HG03571 (cell line): ENCODE results near the gene MYOZ2.

ENCODE experiments used
- ATAC-seq: cut with Tn5 transposase; IDR thresholded peaks from one replicate; pipeline ENCODE4 v1.9.1; 2021; ENCODE audit not compliant: unreplicated experiment

The MYOZ2 gene

DNA sequence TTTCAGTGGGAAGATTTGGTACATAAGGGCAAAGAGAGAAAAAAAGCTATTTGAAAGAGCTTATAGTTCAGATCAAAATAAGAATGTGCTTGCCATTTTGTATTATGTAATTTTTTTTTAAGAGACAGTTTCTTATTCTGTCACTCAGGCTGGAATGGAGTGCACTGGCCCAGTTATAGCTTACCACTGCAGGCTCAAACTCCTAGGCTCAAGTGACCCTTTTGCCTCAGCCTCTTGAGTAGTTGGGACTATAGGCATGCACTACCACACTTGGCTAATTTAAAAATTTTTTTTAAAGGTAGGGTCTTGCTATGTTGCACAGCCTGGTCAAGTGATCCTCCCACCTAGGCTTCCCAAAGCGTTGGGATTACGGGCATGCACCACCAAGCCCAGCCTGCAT is 54.7 kb downstream of the MYOZ2 start:
- no peak for ATAC-seq

DNA sequence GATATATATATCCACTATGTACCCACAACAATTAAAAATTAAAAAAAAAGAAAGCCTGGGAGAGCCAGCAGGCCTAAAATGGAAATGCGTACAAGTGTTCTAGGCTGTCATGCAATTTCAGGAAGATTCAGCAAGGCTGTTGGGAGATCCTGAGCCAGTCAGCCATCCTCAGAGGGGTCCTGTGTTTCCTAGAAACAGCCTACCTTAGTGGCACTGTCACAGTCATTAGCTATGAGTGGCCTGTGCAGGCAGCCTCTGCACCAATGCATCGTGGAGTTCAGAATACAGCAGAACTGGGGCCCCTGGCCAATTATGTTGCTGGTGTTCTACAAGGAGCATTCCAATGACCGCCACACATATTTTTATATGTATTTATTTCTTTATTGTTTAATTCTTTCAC is 55.9 kb downstream of the MYOZ2 start:
- ATAC-seq: no peak

DNA sequence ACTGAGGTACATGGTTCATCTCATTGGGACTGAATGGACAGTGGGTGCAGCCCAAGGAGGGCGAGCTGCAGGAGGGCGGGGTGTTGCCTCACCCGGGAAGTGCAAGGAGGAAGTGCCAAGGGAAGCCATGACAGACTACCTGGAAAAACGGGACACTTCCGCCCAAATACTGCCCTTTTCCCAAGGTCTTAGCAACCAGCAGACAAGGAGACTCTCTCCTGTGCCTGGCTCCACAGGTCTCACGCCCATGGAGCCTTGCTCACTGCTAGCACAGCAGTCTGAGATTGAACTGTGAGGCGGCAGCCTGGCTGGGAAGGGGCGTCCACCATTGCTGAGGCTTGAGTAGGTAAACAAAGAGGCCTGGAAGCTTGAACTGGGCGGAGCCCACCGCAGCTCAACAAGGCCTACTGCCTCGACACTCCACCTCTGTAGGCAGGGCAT is 62.2 kb downstream of the MYOZ2 start:
- ATAC-seq: no peak

DNA sequence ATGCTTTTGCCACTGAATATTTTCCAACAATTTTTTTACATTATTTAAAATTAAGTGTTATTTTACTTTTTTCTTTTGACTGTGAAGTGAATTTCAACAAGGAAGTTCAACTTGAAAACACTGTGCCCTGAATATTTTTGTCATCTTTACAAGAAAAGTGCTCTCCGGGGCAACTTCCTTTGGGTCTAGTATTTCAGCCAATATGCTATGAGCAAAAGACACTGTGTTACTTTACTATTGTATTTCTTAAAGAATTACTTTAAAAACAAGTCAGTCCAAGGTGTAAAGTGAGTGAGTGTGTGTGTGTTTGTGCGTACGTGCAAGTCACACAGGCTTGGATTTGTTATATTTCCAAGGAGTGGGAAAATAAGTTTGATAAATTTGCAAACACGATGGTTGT is 69.3 kb downstream of the MYOZ2 start:
- ATAC-seq: no peak

DNA sequence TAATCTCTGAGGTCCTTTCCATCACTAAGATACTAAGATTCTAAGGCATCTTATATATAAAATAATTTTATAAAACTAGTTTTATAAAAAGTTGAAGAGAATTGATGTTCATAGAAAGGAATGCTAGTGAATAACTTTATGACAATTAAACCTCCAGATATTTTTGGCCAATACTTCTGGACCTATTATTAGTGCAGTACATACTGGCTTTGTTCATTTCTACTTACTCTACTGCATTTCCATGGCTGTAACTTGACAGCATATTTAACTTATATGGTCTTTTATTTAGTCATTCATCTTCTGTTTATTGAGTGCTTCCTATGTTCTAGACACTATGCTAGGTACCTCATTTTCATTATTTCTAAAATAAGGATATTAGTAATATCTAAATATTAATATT is 70.1 kb downstream of the MYOZ2 start:
- no peak for ATAC-seq

DNA sequence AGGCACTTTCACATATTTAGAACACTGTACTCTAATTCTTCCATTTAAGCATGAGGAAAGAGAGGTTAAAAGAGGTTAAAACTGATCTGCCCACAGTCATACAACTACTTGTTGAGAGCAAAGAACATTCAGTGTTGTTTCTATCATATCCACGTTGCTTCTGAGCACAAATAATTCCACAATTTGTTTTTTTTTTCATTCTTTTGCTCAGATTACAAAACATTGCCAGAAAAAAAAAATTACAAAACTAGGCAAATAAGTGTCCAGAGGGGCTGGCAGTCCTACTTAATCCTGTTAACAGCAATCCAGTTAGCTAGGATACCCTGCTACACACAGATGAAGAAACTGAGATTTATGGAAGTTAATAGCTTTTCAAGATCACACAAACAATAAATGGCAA is 70.5 kb downstream of the MYOZ2 start:
- no peak for ATAC-seq

DNA sequence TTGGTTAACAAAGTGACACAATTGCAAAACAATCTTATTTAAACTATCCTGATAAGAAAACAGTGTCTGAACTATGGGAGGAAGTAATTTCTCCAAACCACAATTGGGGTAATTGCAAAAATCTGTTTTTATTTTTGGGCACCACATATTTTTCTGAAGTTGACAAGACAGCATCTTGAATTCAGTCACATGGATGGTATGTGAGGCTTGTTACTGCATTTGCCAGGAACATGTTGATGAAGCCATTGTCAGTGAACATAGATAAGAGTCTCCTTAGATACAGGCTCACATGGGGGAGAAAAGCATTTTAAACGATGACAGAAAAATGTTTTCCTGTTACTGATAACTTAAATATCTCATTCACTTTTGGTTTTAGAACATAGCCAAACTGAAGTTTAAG is 71.4 kb downstream of the MYOZ2 start:
- ATAC-seq: no peak

DNA sequence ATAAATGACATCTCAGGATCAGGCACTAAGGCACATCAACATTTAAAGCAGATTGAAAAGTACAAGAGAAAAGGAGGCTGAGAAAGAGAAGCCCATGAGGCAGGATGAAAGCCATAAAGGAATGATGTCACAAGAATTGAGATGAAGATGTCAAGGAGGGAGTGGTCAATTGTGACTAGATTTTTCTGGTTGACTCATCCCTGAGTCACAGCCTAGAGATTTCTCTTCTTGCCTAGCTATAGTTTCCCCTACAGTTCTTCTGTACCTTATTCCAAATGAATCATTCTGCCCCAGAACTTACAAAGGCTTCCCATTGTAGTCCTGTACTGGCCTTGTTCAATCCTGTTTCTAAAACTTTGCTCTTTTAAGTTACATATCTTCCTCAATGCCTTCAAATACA is 73.4 kb downstream of the MYOZ2 start:
- ATAC-seq: no peak

DNA sequence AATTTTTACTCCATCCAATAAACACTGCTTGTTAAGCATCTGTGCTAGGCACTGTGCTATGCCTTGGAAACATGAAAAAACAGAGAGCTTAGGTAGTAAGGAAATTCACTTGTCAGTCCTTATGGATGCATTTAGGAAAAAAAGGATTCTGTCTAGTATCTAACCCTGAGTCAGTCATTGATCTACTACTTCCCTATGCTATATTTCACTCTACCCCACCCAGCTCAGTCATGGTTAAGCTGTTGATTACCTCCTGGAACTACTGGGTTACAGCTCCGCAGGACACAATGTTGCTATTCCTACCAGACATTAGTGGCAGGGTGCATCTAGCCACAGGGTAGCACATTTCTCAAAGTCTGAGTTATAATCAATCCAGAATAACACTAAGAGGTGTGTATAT is 74.0 kb downstream of the MYOZ2 start:
- no peak for ATAC-seq

DNA sequence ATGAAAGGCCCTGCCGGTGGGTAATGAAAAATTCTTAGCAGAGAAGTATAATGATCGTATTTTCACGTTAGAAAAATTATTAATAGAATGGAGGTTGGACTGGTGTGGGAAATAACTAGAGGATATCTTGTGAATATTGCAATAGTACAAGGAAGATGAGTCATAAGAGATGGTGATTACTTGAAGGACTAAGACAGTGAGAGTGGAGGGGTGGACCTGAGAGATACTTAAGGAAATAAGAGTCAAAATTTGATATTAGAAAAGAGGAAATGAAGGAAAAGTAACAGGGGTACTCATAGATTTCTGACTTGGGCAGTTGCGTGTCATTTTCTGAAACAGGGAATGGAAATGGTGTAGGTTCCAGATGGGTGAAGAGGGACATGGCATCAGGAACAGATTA is 75.1 kb downstream of the MYOZ2 start:
- ATAC-seq: no peak

DNA sequence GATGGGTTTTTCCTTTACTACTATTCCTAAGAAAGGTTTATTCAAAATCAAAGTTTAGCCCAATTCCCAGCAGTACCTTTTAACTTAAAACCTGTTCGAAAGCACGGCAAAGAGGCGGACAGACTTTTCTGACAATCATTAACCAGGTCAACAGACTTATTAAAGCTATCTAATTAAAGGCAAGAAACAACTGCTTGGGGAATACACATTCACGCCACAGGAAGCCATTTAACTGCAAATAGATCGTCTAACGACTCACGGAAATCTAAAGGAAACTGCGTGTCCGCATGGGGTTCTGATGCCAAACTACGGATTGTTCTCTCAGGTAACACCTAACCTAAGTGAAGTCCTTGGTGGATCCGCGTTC is 76.2 kb downstream of the MYOZ2 start:
- ATAC-seq: peak; percentile 13

DNA sequence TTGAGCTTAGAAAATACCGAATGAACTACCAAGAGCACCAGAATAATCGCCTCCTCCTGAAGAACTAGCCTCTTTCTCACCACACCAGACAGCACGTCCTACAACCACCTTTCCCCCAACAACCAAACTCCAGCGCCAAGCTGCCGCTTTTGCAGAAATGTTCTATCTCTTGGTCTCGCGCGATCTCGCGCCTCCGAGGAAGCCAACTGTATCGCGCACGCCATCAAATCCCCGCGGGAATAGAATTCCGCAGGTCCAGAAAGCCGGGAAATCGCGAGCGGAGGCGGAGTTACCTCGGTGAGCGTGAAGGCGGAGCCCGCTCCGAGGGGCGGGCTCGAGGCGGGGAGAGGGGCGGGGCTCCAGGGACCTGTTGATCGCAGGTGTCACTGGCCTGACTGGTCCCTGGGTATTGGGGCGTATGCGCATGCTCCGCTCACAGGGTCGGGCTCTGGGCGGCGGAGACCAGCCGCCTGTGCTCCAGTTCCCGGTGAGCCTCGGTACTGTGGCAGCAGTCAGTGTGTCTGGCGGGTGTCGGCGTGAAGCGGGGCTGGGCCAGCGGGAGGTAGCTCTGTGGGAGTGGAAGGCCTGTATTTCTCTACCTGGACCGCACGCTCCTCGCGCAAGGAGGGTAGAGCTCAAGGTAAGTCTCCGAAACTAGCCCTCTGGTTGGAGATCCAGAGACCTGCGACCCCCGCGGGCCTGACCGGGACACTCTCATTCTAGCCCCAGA is 76.8 kb downstream of the MYOZ2 start, which contains the start of gene USP53:
Gene USP53 (plus strand): TSS at position 480 of the 730 bp plus-strand sequence. CDS start 27,047 bp downstream, outside the sequence.
- ATAC-seq: peak; percentile 90

DNA sequence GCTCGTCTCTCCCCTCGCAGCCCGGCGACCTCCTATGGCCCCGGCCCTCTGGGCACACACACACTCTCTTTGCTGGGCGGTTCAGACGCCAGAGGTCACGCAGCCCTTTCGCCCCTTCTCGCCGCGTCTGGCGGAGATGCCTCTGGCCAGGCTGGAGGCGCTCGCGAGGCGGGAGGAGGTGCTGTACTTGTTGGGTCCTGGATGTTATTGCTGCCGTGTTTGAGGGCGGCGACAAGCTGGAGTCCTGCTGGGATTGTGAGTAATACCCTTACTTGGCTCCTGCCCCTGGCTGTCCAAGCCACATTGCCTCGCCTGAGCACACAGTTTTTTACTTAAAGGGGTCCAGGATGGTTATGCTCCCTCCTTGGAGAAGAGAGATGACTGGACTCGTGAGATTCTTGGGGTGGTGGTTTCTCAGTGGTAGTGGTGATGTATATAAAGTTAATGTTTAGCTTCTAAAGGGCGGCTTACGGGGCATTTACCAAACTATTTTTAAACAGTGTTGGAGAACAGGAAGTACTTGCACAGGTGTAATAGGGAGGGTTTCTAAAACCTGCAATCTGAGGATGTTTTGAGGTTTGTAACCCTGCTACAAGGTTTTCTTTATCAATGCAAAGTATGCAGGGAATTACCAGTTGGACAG is 77.5 kb downstream of the MYOZ2 start:
- ATAC-seq: peak; percentile 56

DNA sequence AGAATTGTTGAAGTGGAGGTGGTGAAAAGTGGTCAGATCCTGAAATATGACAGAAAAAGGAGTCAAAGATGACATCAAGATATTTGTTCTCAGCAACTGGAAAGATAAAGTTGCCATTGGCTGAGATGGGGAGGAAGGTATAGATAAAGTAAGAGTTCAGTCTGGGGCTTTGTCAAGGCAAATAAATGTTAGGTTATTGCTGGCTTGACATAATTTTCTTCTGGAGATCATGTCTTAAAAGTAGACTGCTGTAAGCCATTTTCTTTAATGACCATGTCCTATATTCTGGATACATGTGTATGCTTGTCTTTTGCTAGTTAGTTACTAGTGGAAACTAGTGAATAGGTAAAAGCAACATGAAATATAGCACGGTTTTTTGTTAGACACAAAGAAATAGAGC is 82.5 kb downstream of the MYOZ2 start:
- no peak for ATAC-seq

DNA sequence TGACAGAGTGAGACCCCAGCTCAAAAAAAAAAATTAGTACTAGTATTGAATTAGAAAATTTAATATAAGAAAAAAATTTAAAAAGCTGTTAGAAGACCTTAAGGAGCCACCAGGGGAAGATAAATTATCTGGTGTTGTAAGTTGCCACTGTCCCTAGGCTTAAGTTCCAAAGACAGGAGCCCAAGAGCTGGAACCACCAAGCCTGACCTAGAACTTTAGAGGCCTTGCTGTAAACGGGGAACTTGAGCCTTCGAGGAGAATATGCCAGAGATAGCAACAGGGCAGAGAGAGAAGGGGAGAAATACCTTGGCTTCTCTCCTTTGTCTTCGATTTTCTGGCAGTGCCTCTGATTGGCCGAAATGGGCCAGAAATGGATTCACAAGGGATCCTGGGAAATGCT is 85.8 kb downstream of the MYOZ2 start:
- no peak for ATAC-seq

DNA sequence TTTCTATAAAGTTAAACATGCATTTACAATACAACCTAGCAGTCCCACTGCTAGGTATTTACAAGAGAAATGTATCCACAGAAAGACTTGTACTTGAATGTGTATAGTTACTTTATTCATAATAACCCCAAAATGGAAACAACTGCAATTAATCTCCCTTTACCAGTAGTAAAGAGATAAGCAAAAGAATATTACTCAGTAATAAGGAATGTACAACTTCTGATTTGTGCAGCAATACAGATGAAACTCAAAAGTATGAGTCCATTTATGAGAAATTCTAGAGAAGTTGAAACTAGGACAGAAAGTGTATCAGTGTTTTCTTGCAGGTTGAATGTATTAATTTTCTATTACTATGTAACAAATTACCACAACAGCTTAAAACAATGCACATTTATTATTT is 92.1 kb downstream of the MYOZ2 start:
- ATAC-seq: no peak

DNA sequence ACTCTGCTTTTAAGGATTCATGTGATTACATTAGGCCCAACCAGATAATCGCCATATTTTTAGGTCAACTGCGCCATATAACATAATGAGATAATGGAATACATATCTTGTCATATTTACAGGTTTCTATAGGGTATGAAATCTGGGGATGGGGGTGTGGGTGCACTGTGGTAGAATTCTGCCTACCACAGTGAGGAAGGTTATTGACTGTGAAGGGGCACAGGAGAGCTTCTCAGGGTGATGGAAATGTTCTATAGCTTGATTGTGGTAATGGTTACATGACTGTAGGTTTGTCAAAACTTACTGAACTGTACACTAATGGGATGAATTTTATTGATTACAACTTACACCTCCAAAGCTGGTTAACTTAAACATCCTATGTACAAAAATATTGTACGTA is 92.8 kb downstream of the MYOZ2 start:
- no peak for ATAC-seq

DNA sequence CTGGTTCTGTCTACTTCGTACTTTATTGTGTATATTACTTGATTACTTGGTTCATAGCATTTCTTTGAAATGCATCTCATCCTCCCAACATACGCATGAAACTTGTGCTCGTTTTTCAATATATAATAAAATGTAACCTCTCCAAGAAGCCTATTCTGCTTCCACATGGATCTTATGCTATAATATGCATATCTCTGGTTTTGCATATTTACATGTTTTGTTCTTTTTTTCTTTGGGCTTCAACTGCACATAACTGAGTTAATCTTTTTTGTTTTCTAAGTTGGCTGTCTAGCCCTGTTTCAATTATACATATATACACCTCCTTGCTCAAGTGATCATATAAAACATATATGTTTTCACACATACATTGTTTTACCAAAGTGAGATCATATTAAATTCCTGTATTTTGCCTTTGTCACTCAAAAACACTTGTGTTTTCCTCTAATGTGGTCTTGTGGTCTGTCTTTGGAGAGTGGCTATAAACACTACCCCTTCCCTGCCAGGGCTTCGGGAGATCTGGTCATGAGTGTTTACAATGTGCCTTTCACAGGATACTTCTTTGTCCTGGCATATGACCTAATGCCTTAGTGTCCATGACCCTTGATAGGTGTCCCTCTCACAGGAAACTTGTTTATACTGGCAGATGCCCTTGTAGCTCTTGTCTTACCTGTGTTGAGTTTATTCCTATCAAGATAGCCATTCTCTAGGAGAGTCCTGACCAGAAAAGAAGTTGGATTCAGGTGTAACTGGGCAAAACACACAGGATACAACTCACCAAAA is 94.5 kb downstream of the MYOZ2 start:
- no peak for ATAC-seq

DNA sequence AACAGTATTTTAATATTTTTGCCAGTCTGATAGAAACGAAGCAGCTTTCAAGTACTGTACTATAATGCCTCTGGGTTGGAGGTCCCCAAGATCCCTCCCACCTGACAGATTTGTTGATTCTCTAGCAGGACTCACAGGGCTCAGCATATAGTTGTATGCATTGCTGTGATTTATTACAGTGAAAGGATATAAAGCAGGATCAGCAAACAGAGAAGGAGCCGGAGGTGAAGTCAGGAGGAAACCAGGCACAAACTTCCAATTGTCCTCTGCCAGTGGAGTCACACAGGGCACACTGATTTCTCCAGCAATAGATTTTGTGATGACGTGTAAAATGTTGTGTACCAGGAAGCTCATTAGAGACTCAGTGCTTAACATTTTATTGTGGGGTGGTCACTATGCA is 95.9 kb downstream of the MYOZ2 start:
- no peak for ATAC-seq

DNA sequence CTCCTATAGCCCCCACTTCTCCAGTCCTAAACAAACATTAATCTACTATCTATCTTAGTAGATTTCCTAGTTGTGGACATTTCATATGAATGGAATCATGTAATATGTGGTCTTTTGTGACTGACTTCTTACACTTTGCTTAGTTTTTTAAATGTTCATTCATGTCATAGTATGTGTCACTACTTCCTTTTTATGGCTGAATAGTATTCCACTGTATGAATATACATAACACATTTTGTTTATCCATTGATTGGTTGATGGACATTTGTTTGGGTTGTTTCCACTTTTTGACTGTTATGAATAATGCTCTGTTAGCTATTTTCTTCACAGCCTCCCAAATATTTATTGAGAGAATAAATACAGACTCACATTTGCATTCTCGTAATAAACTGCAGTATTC is 96.7 kb downstream of the MYOZ2 start:
- no peak for ATAC-seq

DNA sequence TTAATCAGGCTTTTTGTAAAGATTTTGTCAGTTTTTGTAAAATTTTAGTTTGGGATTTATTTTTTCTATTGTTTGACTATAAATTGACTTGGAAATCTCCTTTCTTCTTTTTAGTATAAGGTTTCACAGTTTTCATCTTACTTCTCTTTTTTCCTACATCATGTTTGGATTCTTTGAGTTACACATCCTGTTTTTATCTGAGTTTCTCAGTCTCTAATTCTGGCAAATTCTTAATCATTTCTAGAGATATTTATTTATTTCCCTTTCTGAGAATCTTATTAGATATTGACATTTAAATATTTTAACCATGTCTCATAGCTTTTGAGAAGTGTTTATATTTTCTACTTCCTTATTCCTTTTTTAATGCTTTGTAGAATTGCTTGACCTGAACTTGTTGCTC is 97.6 kb downstream of the MYOZ2 start:
- no peak for ATAC-seq

DNA sequence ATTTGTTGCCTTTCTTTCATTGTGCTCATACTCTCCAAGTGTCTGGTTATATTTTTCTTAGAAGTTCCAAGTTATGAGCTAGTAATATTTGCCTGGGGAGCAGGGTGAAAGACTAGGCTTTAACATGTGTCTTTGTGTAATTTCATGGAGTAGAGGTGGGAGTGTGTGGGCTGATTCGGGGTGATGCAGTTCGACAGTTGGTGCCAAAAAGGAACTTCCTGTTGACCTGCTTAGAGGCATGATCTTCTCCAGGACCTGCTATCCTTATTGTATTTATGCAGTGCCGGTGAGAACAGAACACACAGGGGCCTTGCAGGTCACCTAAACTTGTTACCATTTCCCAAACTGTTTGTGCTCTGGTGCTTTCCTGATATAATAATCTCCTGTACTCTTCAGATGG is 98.1 kb downstream of the MYOZ2 start:
- no peak for ATAC-seq
